ENCODE results near the gene TRIM52. TPM values are rescaled to one million over a fixed set of nuclear protein-coding genes. Genes with fewer than 3 reads are reported as not detected.

Gene TRIM52
- total and polyA plus RNA-seq, 9 of the 15 experiments (the other 6 are each of a cell fraction or from before 2014, with no cell fraction given), result 3.3 to 21.9 (median 13.5) TPM

GRCh38 chr5:181243564-181244343, 17.2 kb downstream of the TRIM52 start, which contains the start of gene RACK1 (continued):
- TF ChIP-seq MXD1 (CRISPR knock-in tag; IDR thresholded peaks at IDR 0.05; ENCODE audit: borderline replicate concordance, poor library complexity, severe bottlenecking), result peak; percentile 25
- TF ChIP-seq HCFC1 (IDR thresholded peaks at IDR 0.05; ENCODE audit: low read depth, low read length), result peak; percentile 81
- no peak for TF ChIP-seq TCFL5 (CRISPR knock-in tag; conservative IDR thresholded peaks at IDR 0.05)
- peak; percentile 97 for TF ChIP-seq POLR2G (IDR thresholded peaks at IDR 0.05; ENCODE audit: low read depth, low read length)
- TF ChIP-seq FOXK2 (conservative IDR thresholded peaks at IDR 0.05 in 1 of 2, IDR thresholded peaks at IDR 0.05 in 1 of 2; ENCODE audit: low read depth in 2 of 2), result peak; percentile 54 to 98
- TF ChIP-seq CBX8 (IDR thresholded peaks at IDR 0.05; ENCODE audit: borderline replicate concordance, extremely low read depth, low read depth, low read length, poor library complexity, severe bottlenecking), result no peak
- no peak for TF ChIP-seq ZNF668 (CRISPR knock-in tag; IDR thresholded peaks at IDR 0.05)
- TF ChIP-seq HMGN3 (IDR thresholded peaks at IDR 0.05; ENCODE audit: borderline replicate concordance, extremely low read depth, insufficient read length, low read depth, low read length), result peak; percentile 49
- no peak for TF ChIP-seq E4F1 (CRISPR knock-in tag; IDR thresholded peaks at IDR 0.05; ENCODE audit: borderline replicate concordance)
- TF ChIP-seq NR2F6 (CRISPR knock-in tag; IDR thresholded peaks at IDR 0.05), result peak; percentile 51; the same call in 1 of the 2 replicates
- TF ChIP-seq KDM4B (IDR thresholded peaks at IDR 0.05; ENCODE audit: borderline replicate concordance in 2 of 2, low read depth in 1 of 2), result peak in 1 of 2 experiments; percentile 81; a peak in 2 of 4 replicates
- TF ChIP-seq YY1 (IDR thresholded peaks at IDR 0.05; ENCODE audit: borderline replicate concordance in 1 of 3, control insufficient read depth in 1 of 3, extremely low read depth in 1 of 3, insufficient read depth in 3 of 3, insufficient read length in 1 of 3, insufficient replicate concordance in 2 of 3, low read depth in 1 of 3, low read length in 2 of 3), result peak; percentile 98 to 100 (median 99)
- TF ChIP-seq TEAD1 (CRISPR knock-in tag; IDR thresholded peaks at IDR 0.05), result peak in 1 of 2 experiments; percentile 61; a peak in 2 of 4 replicates
- TF ChIP-seq POLR2B (IDR thresholded peaks at IDR 0.05; ENCODE audit: low read depth, partially characterized antibody), result peak; percentile 98
- peak; percentile 66; the same call in 1 of the 2 replicates for TF ChIP-seq PHF21A (IDR thresholded peaks at IDR 0.05; ENCODE audit: borderline replicate concordance, low read depth)
- no peak for TF ChIP-seq SIRT6 (IDR thresholded peaks at IDR 0.05; ENCODE audit: low read depth, low read length)
- TF ChIP-seq RAD51 (IDR thresholded peaks at IDR 0.05; ENCODE audit: borderline replicate concordance, low read depth), result no peak
- TF ChIP-seq ZNF830 (CRISPR knock-in tag; IDR thresholded peaks at IDR 0.05), result no peak; the same call in 1 of the 2 replicates
- no peak for TF ChIP-seq FOXJ2 (tag; IDR thresholded peaks at IDR 0.05)
- TF ChIP-seq HDAC8 (tag; IDR thresholded peaks at IDR 0.05), result no peak
- TF ChIP-seq CHD2 (IDR thresholded peaks at IDR 0.05; ENCODE audit: low read depth, low read length), result no peak
- peak; percentile 44; the same call in 1 of the 2 replicates for TF ChIP-seq CTBP1 (IDR thresholded peaks at IDR 0.05; ENCODE audit: borderline replicate concordance)
- no peak for TF ChIP-seq NELFE (IDR thresholded peaks at IDR 0.05; ENCODE audit: insufficient read depth, insufficient read length)
- TF ChIP-seq CBX1 (IDR thresholded peaks at IDR 0.05; ENCODE audit: low read depth), result 0 out of 2 replicates have a peak, but pooled peaks have one; percentile 58
